HG03066 (cell line): ENCODE data around the gene XYLT1.
"Not testable (repeated sequence)": the region's sequence is repeated elsewhere in the genome, so short reads cannot be mapped to it uniquely, and the experiment has no call there.

Experiments used
- ATAC-seq: cut with Tn5 transposase; IDR thresholded peaks from one replicate; pipeline ENCODE4 v1.9.1; 2021; ENCODE audit warnings: low read depth; ENCODE audit not compliant: unreplicated experiment

The XYLT1 gene

DNA sequence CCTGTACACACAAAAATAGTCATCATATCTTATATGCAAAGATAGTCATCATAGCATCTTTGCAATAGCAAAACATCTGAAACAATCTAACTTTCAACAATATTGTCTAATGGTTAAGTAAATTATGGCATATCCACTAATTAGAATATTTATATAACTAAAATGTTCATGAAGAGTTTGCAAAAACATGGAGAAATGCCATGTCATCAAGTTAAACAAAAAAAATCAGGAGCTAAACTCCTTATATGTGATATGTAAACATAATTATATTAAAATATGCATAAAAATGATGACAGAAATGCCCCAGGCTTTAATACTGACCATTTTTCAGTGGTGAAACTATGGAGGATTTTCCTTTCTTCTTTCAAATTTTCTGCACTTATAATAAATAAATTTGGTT is 22.3 kb upstream of the XYLT1 start:
- no peak for ATAC-seq

DNA sequence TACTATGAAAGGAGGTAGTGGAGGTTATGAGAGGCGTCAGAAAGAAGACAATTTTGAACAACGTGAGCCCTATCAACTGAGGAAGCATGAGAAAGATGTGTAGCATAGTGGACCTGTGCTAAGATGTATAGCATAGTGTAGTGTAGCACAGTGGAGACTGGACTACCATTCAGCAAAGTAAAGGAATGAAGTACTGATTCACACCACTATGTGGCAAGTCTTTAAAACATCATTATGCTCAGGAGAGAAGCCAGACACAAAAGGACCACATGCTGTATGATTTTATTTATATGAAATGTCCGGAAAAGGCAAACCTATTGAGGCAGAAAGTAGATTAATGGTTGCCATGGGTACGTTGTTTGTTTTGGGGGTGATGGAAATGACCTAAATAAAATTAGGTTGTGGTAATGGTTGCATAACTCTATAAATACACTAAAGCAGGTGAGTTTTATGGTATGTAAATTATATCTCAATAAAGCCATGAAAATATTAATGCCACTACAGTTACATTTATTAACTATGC is 20.4 kb upstream of the XYLT1 start:
- ATAC-seq = no peak

DNA sequence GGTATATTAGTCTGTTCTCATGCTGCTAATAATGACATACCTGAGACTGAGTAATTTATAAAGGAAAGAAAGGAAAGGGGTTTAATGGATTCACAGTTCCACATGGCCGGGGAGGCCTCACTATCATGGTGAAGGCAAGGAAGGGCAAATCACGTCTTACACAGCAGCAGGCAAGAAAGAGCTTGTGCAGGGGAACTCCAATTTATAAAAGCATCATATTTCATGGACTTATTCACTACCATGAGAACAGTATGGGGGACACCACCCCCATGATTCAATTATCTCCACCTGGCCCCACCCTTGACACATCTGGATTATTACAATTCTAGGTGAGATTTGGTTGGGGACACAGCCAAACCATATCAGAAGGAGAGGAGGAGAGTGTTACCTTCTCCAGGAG is 17.7 kb upstream of the XYLT1 start:
- ATAC-seq = no peak

DNA sequence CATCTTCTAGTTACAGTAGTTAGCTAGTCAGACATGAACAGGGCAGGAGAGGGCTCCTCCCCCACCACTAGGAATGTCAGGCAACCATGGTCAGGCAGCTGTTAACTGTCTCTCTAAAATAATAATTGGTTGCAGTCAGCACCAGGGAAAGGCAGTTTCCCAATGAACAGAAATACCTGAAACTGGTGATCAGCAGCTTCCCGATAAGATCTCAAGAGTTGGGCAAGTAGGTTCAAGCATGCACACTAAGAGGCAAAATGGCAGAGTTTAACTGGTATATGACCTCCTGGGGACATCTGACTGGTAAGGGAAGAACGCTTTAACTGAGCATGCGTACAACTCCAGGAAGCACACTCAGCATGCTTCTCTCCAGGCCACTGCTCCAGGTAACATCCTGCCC is 12.6 kb upstream of the XYLT1 start:
- no peak for ATAC-seq

DNA sequence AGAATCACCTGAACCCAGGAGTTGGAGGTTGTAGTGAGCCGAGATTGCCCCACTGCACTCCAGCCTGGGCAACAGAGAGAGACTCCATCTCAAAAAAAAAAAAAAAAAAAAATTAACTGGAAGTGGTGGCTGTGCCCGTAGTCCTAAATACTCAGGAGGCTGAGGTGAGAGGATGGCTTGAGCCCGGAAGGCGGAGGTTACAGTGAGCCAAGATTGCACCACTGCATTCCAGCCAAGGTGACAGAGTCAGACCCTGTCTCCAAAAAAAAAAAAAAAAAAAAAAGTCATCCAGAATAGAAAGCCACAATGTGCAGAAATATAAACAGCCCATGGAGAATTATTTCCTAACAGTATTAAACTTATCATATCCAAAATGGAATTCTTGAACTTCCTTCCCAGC is 11.6 kb upstream of the XYLT1 start:
- ATAC-seq = not testable (repeated sequence)

DNA sequence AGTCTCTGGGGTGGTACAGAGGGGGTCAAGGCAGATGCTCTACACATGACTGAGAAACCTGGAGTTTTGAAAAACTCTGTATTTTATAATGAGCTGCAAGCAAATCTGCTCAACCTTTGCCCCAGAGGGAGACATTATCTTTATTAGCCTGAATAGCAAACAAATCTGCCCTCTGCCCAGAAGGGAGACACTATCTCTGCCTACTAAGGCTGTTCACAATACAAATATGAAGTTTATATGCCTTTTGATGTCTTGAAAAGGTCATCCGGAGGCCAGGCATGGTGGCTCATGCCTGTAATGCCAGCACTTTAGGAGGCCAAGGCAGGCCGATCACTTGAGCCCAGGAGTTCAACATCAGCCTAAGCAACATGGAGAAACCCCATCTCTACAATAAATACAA is 11.0 kb upstream of the XYLT1 start:
- ATAC-seq = no peak

DNA sequence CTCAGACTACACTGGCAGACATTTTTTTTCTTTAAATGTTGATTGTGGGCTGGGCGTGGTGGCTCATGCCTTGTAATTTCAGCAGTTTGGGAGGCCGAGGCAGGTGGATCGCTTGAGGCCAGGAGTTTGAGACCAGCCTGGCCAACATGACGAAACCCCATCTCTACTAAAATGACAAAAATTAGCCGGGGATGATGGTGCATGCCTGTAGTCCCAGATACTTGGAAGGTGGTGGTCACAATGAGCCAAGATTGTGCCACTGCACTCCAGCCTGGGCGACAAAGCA is 6.4 kb upstream of the XYLT1 start:
- not testable (repeated sequence) for ATAC-seq

DNA sequence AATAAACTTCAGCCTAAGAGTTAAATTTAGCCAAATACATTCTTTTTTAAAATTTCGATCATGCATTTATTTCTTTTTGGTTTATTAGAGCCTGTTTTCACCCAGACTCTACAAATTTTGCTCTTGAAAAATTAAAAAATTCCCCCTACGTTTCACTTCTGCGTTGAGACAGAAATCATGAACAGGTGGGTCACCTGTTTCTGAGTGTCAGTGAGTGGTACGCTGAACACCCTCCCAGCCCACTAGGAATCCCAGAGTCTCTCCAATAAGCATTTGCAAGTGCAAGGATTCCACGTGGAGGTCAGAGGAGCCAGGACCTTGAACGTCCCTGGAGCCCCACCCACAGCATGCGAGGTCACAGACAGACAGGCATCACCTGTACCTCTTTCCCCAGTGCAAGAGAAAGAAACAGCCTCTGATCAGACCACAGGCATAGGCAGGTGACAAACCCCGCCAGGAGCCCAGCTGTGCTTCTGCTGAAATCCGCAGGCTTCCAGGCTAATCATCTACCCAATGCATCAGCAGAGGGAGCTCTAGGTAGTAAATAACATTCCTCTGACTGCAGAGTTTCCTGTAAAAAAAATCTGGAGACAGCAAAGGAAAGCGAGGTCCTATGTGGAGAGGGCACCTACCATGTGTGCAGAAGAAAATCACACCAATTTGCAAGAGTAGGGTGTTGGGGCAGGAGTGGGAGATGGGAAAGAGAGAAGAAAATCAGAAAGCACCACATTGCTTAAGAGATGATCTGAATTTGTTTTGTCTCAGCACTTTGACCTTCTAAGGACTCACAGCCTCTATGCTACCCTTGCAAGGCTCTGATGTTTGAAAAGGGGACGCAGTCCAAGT is 5.9 kb upstream of the XYLT1 start:
- no peak for ATAC-seq

DNA sequence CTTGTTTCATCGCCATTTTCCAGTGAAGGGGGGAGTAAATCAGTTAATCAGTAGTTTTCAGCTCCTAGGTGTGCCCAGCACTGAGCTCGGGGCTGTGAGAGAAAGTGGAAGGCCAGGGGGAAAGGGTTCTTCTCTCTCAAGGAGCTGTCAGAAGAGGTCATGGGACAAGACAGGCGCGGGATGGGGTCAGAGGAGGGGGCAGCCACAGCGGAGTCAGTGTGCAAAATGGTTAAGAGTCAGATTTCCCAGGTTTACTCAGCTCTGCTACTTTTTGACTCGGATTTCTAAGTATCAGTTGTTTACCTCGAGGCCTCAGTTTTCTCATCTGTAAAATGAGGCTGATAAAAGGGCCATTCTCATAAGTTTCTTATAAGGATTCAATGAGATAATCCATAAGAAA is 4.3 kb upstream of the XYLT1 start:
- ATAC-seq = no peak

DNA sequence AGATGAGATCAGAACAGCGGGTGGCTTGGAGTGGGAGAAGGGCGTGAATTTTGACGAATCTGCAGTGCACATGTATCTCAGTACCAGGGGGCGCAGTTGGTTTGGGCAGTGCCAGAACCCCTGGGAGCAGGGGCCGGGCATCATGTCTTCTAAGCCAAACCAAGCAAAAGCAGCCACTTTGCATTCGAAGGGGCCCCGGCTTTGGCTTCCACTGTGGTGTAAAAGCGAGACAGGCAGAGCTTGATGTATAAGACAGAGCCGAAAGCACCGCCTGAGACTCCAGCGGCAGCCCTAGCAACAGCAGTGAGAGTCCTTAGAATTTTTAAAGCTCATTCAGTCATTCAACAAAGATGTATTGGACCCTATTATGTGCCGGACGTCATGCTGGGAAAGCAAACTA is 3.8 kb upstream of the XYLT1 start:
- ATAC-seq = no peak

DNA sequence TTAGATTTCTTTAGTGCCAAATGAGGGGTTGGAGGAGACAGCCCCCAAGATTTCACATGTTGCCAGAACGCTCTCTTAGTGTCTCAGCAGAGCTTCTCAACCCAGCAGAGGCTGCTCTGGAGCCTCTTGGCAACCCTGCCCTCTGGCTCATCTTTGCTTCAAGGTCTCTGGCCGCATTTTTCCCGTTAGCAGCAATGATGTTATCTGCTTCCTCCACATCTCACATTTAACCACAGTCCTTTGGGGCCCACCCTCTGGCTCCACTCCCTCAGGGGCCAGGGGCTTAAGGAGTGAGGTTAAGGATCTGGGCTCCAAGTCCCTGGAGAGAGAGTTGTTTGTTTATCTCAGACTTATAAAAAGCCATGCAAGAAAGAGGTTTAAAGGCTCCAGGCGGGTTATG is 3.3 kb upstream of the XYLT1 start:
- ATAC-seq = no peak

DNA sequence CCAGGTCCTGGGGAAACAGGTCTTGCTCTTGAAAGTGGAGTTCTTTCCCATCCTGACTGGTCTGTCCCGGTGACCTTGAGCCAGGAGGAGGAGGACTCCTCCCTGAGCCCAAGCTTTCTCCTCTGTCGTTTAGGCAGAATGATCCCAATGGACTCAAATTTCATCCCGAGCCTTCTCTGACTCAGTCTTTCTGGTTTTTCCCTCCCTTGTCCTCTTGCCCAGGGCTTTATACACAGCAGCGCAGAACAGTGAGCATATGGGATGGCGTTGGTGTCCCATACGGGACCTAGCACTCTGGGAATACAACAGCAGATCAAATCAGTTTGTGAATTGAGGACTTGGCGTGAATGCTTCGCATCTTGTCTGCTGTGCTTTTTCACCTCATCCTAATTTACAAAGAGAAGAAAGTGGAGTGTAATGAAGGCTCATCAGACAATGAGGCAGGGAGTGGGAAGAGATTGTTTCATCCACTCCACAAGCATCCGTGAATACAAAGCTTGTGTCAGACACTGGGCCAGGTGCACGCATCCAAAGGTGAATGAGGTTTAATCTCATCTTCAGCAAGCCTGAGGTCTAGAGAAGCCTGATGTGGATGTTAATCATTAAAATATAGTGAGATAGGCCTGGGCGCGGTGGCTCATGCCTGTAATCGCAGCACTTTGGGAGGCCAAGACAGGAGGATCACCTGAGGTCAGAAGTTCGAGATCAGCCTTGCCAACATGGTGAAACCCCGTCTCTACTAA is 1.1 kb upstream of the XYLT1 start:
- no peak for ATAC-seq

DNA sequence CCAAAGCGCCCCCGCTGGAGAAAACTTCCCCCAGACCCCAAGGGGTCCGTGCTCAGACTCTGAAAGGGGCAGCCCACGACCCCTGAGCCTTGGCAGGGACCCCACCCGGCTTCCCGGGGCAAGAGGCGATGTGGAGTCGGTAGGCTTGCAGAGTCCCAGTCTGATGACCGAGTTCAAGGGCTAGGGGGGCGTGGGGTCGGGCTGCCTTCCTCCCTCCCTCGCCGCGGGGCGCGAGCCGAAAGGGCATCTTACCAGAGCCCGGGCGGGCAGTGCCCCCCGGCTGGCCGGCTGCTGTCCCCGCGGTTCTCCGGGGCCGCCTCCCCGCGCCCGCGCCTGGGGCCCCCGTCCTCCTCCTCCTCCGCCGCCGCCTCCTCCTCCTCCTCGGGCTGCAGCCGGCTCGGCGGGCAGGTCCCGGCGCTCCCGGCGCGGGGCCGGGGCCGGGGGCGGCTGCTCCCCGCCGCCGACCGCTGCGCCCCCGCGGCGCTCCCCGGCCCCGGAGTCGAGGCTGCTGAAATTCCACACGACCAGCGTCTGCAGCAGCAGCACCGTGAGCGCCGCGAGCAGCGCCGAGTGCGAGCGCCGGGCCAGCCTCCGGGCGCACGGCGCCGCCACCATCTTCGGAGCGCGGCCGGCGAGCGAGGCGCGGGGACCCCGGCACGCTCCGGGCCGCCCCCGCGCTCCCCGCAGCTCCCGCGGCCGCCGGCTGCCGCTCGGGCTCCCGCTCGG is 415 bp downstream of the XYLT1 start:
- ATAC-seq = no peak

DNA sequence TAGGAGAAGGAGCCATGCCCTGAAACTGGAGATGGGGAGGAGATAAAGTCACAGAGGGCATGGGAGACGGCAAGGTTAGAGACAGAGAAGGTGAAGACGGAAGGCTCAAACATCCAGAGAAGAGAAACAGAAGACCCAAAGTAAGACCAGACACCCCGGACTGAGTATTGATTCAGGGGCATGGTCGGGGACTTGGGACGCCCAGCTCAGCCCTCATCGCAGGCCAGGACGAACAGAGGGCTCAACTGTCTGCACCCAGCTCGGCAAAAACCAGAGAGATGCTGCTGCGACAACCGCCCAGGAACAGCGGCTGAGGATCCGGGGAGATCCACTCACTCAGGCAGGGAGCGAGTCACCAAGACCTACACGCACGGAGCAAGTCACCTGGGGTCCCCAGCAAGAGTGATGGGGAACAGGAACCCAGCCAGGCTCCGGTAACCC is 999 bp downstream of the XYLT1 start:
- no peak for ATAC-seq

DNA sequence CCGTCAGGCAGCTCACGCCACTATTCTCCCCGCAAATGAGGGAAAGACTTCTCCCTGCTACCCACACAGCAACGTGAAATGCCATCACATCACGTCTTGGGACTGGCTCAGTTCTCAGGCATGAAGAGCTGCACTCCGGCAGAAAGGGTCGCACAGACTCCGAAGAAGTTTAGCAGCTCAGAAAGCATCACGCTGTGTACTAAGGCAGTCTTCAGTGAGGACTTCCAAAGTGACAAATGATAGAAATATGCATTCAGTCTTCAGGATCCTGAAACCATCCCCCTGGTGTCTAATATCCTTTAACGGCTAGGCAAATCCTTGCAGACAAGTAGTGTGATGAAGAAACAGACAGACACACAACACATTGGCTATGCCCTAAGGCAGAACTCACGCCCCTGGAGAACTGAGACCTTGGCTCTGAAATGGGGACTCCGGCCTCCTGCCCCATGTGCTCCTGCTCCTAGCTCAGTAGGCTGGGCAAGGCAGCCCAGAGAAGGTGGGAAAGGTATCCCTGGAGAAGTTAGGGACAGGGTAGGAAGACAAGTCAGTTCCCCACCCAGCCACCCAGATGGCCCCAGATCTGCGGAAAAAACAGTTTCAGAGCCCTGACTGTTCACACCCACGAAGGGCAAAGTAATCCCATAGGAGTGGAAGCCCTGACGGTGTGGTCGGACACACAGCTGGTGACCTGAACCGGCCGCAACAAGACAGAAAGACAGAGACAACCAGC is 1.6 kb downstream of the XYLT1 start:
- no peak for ATAC-seq

DNA sequence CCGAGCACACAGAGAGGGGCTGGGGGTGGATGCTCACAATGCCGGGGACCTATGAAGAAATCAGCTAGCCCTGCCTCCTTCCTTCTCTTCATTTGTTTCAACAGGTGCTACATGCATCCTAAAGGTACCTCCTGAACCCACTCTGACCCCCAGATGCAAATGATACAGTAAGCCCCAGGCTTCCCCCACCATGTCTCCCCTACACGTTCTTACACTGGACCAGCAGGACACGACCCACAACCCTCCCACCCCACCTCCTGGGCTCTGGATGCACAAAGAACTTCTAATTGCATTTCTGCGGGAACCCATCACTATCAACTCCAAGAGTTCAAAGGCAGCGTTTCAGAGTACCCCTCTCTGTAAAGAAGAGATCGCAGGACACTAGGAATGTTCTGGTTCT is 2.1 kb downstream of the XYLT1 start:
- ATAC-seq = no peak

DNA sequence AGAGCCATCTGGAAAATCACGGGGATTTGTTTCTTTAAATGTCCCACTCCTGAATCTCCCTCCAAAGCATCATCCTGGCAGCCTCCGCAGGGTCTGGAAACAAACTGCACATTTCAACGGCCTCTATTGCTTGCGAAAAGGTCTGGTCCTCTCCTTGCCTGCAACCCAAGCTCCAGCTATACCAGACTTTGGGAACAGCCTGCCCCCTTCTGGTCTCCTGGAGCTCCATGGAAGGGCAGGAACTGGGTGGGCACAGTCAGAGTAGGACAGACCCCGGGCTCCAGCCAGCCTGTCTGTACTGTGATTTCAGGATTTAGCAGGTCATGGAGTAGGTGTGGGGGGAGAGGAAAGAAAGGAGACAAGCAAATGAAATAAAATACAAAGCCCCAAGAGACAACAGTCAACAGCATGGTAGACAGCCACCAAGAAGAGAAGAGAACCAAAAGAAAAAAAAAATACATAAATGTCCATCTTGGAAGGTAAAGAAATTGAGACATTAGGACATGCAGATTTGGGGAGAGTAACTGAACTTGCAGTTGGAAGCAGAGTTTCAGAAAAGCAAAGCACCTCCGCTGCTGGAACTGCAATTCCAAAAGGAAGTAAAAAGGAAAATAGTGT is 2.7 kb downstream of the XYLT1 start:
- ATAC-seq = no peak

DNA sequence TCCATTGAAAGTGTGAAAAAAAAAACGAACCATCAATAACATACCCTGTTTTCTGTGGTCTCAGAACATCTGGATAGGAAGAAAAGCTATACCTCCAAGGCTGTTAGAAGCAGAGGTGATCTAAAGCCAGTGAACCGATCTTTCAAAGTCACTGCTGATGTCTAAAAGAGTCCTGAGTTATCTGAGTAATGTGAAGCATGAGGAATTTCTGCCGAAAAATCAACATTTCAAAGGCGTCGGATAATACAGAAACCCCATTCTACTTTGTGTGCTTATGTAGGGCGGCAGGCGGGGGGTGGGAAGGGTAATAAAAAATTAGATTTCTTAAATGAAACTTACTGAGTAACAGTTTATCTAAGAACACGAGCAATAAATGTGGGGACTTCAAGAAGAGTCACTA is 3.9 kb downstream of the XYLT1 start:
- no peak for ATAC-seq

DNA sequence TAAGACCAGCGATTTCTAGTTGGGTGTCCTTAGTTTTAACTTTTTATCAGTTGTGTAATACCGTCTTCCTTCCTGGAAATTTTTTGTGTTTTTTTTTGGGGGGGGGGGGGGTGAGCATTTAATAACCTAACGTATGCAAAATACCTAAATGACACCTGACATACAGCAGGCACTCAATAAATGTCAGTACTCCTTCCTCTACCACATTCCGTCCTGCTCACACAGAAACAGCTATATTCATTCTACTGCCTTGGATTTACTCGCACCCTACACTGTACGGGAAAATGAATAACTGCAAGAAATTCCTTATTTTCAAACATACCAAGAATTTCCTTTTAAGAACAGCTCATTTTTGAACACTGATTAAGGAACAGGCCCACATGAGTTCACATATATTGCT is 5.3 kb downstream of the XYLT1 start:
- no peak for ATAC-seq

DNA sequence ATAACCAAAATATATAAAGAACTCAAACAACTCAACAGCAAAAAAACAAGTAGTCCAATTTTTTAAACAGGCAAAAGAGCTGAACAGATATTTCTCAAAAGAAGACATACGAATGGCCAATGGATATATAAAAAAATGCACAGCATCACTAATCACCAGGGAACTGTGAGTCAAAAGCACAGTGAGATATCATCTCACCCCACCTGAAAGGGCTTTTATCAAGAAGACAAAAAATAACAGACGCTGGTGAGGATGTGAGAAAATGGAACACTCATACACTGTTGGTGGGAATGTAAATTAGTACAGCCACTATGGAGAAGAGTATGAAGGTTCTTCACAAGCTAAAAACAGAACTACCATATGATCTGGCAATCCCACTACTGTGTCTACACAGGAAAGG is 7.4 kb downstream of the XYLT1 start:
- ATAC-seq = no peak
